Omental fat pad (tissue), 4 donors: ENCODE data around the gene OPN1SW. TPM values are rescaled to one million over a fixed set of nuclear protein-coding genes. Genes with fewer than 3 reads are reported as not detected.

Experiments used
- ATAC-seq: fragments of 150-250 bp; one replicate; pipeline ENCODE4 v1.9.1; 2016; ENCODE audit warnings: mild to moderate bottlenecking, moderate library complexity; ENCODE audit not compliant: low FRiP score
- DNase-seq: peaks from one replicate; pipeline ENCODE4 v3.0.0-alpha.2; 2019; ENCODE audit warnings: low spot score
- CTCF ChIP-seq, 3 donors: fragments of 450-650 bp; IDR thresholded peaks; one replicate each; pipeline ENCODE4 v1.5.1; 2016 to 2017; ENCODE audit warnings: antibody characterized with exemption in 3 of 3, mild to moderate bottlenecking in 3 of 3, moderate library complexity in 2 of 3
- total RNA-seq, 4 donors: library from RNA; depleted of rRNA; stranded (reverse); fragments of >200 nt; gene quantifications; one replicate each; pipeline ENCODE4 v1.1.0, GENCODE V29; 2016

Gene OPN1SW
- total RNA-seq: not detected

GRCh38 chr7:128775744-128776474 lies at the start of gene OPN1SW:
Gene OPN1SW, minus strand, starts transcription at chr7:128775794. Its CDS starts 13 bp downstream, at chr7:128775781.
- no peak for TF ChIP-seq CTCF (IDR thresholded peaks at IDR 0.05)
- ATAC-seq (no peak), DNase-seq (no peak)

GRCh38 chr7:128821724-128822123 lies 46.1 kb upstream of the OPN1SW start:
- DNase-seq (no peak), ATAC-seq (no peak)
- TF ChIP-seq CTCF (IDR thresholded peaks at IDR 0.05): no peak

GRCh38 chr7:128818694-128819093 lies 43.1 kb upstream of the OPN1SW start:
- TF ChIP-seq CTCF (IDR thresholded peaks at IDR 0.05): no peak
- DNase-seq: no peak
- ATAC-seq: no peak

- no peak for ATAC-seq
- DNase-seq: no peak
- no peak for TF ChIP-seq CTCF (IDR thresholded peaks at IDR 0.05)
Observed at GRCh38 chr7:128815289-128815942, 39.8 kb upstream of the OPN1SW start.

- no peak for TF ChIP-seq CTCF (IDR thresholded peaks at IDR 0.05)
- DNase-seq (no peak), ATAC-seq (no peak)
Observed at GRCh38 chr7:128814499-128814898, 38.9 kb upstream of the OPN1SW start.

- ATAC-seq (no peak), DNase-seq (no peak)
- no peak for TF ChIP-seq CTCF (IDR thresholded peaks at IDR 0.05)
Observed at GRCh38 chr7:128812514-128813168, 37.0 kb upstream of the OPN1SW start.
